ENCODE measurements around the gene ARID5B. TPM values are rescaled to one million over a fixed set of nuclear protein-coding genes. Genes with fewer than 3 reads are reported as not detected.
"Not testable (repeated sequence)": the region's sequence is repeated elsewhere in the genome, so short reads cannot be mapped to it uniquely, and the experiment has no call there.

The ARID5B gene
- polyA plus RNA-seq, 3 donors: 48.6 to 56.9 (median 53.0) TPM

DNA sequence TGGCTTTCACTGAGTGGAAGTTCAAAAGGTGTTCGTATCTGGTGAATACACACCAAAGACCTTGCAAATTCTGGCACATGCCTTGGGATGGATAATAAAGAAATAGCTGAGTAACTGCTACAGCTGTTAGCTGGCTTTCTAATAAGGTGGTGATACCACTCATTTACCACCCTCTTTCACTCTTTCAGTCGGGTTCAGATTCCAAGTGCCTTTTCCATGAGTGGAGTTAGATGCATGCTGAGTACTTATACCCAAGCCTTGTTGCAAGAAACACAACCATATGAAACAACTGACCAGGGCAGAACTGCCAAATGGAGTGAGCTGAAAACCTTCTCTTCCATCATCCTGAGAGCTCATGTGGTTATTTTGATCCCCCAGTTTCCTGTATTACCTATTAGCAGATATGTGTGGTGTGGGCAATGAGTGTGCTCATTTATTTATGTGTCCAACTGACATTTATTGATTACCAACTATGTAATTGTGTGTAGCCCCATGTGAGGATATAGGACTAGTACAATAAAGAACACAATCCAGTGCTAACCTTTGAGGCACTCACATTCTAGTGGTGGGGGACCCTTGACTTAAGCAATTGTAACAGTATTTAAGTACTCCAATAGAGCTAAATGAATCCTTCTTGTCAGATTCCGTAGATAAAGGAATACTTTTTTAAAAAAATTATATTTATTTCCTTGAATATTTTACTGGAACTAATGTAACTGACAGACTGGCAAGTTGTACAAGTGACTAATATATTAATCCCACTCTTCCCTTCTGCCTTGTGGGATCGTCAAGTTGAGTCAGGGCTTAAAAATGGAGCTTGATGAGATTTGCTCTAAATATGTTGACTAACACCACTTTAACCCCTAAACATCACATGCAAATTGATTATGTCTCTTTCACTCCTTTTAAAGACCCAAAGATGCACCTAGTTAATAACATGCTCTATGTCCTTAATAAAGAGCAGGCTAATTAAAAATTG lies 124.7 kb downstream of the ARID5B start:
- no peak for DNase-seq (ENCODE audit: low read depth in 3 of 3, low spot score in 2 of 3)

GRCh38 chr10:62027841-62028501 lies 126.5 kb downstream of the ARID5B start:
- DNase-seq (ENCODE audit: low read depth in 3 of 3, low spot score in 2 of 3): no peak

DNA sequence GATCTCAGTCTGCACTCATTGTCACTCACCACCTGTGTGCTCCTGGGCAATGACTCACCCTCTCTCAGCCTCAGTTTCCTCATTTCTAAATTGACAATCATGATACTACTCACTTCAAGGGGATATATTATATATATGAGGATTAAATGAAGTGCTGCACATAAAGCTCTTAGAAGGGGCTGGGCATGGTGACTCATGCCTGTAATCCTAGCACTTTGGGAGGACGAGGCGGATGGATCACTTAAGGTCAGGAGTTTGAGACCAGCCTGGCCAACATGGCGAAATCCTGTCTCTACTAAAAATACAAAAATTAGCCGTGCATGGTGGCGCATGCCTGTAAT lies 127.0 kb downstream of the ARID5B start:
- not testable (repeated sequence) for DNase-seq (ENCODE audit: low read depth in 3 of 3, low spot score in 2 of 3)

GRCh38 chr10:62029401-62029800 lies 127.9 kb downstream of the ARID5B start:
- DNase-seq (ENCODE audit: low read depth in 3 of 3, low spot score in 2 of 3): no peak

GRCh38 chr10:62031507-62031906 lies 130.0 kb downstream of the ARID5B start:
- no peak for DNase-seq (ENCODE audit: low read depth in 3 of 3, low spot score in 2 of 3)

DNA sequence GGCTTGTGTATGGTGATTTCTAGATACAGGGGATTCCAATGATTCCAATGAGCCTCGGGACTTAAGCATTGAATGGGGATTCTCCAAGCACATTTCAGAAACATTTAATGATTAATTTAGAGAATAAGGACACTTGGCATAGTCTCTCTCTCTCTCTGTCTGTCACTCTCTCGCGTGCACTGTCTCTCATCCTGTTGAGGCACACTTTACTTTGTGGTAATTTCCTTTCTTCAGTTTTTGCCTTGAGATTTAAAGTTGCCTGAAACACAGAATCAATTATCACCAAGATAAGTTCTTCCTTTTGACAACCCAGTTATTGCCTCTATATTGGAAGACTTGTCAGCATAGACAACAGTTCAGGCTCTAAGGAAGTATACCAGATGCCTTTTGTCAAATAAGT lies 131.6 kb downstream of the ARID5B start:
- DNase-seq (ENCODE audit: low read depth in 3 of 3, low spot score in 2 of 3): no peak

GRCh38 chr10:62034096-62034640 lies 132.7 kb downstream of the ARID5B start:
- no peak for DNase-seq (ENCODE audit: low read depth in 3 of 3, low spot score in 2 of 3)

DNA sequence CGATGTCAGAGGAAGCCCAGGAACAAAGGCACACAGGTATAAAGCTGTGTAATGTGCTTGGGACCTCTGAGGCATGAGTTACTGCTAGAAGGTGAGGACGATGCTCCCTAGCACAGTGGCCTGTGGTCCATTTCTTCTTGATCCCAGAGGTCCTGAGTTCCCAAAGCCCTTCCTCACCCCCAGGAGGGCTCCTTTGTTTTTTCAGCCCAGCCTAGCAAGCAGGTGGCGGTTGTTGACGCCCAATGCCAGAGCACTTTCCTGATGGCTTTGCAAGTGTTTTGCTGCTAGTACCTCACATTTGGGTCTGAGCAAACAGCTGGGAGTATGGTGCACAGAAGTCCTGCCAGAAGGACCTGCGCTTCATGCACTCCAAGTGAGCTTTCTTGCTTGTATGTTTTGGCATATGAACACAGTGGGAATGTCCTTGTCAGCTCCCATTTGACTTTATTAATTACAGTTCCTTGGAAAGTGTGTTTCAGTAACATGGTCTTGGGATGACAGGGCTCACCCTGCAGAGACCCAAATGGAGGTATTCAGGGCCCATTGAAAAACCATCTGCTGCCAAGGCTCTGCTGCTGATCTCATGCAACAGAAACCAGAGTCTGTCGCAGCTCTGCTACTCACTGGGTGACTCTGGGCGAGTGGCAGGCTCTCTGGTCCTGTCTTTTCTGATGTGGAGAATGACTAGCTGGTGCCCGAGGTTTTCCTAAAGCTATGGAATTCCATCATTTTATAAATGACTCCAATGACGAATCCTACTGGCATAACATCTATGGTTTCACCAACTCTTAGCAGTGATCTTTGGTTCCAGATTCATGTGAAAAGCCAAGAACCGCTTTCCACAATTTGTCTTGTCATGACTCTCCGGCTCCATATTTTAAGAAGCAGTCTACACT lies 134.9 kb downstream of the ARID5B start:
- no peak for DNase-seq (ENCODE audit: low read depth in 3 of 3, low spot score in 2 of 3)

GRCh38 chr10:62037166-62037831 lies 135.8 kb downstream of the ARID5B start:
- no peak for DNase-seq (ENCODE audit: low read depth in 3 of 3, low spot score in 2 of 3)

GRCh38 chr10:62037890-62038608 lies 136.6 kb downstream of the ARID5B start:
- no peak for DNase-seq (ENCODE audit: low read depth in 3 of 3, low spot score in 2 of 3)

DNA sequence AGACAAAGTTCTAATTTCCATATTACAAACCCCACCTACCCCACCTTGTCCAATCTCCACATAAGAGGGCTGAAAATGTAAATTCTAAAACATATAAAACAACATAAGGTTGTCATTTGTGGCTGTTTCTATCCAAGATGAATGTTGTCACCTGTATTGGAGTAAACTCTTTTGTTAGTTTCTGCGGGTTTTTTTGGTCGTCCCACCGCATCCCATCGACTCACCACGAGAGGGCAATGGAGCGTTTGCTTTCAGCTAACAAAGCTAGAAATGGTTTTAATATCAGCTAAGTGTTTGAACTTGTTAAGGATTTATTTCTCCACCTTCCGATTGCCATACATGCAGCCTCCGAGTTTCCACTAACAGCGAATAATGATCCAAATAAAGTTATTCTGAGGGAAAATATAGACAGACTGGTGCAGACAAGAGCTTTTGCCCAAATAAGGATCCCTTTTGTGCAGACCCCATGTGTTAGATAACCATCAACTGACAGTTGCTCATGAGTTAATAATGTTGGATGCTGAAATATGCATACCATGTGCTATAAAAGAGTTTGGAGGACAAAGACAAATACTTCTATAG lies 137.2 kb downstream of the ARID5B start:
- DNase-seq (ENCODE audit: low read depth in 3 of 3, low spot score in 2 of 3): no peak

GRCh38 chr10:62039954-62040353 lies 138.5 kb downstream of the ARID5B start:
- no peak for DNase-seq (ENCODE audit: low read depth in 3 of 3, low spot score in 2 of 3)

- no peak for DNase-seq (ENCODE audit: low read depth in 3 of 3, low spot score in 2 of 3)
Observed at GRCh38 chr10:62040881-62041280, 139.4 kb downstream of the ARID5B start.

DNA sequence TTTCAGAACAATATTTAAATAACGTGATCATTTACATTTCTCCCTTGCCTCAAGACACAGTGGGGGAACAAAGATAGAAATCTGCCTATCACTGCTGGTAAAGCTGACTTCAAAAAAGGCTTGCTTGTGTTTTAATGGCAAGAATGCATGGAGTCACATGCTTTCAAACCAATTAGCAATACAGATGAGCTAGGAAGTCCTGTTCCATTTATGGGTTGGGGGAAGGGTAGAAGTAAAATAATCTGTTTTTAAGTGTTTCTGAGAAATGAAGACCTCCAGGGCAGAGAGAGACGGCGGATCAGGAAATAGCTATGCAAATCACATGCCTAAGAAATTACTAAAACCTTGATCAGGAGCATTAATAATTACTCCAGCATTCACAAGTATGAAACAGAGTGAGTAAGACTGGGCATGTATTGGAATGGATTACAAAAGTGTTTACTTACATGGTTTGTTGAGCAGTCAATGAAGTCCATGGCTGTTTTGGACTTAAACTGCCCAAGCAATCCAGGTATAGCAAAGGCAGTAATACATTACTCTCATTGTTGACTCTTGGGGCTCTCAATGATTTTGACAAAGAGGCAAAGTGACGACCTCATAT lies 142.0 kb downstream of the ARID5B start:
- DNase-seq (ENCODE audit: low read depth in 3 of 3, low spot score in 2 of 3): no peak

GRCh38 chr10:62044566-62044965 lies 143.1 kb downstream of the ARID5B start:
- no peak for DNase-seq (ENCODE audit: low read depth in 3 of 3, low spot score in 2 of 3)

- DNase-seq (ENCODE audit: low read depth in 3 of 3, low spot score in 2 of 3): no peak
Observed at GRCh38 chr10:62045765-62046521, 144.4 kb downstream of the ARID5B start.

- DNase-seq (ENCODE audit: low read depth in 3 of 3, low spot score in 2 of 3): no peak
Observed at GRCh38 chr10:62046522-62047227, 145.2 kb downstream of the ARID5B start.
